ENCODE measurements around the gene HMCN2. TPM values are rescaled to one million over a fixed set of nuclear protein-coding genes. Genes with fewer than 3 reads are reported as not detected.

HMCN2 gene
- total RNA-seq, 1 experiment from 2014 or later, result 5.6 TPM

DNA sequence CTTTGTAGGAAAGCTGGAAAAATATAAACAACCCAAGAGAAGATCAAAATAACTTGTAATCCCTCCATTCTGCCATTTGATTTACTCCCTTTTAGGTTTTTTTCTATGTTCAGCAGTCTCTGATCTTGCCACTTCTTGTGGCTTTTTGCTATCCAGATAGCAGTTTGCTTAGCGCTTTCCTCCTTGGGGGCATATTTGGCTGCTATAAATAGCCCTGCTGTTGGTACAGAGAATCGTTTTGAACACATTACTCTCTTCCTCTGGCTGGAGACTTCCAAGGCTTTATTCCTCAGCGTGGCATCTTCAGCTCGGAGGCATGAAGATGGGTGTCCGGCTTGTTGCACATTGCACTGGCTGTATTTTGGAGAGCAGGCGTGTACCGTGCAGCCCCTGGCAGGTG is 38.6 kb downstream of the HMCN2 start (continued):
- no peak for TF ChIP-seq FOXP1 (CRISPR knock-in tag; IDR thresholded peaks at IDR 0.05; ENCODE audit: borderline replicate concordance)
- TF ChIP-seq, protein P1, sequence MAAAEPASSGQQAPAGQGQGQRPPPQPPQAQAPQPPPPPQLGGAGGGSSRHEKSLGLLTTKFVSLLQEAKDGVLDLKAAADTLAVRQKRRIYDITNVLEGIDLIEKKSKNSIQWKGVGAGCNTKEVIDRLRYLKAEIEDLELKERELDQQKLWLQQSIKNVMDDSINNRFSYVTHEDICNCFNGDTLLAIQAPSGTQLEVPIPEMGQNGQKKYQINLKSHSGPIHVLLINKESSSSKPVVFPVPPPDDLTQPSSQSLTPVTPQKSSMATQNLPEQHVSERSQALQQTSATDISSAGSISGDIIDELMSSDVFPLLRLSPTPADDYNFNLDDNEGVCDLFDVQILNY (CRISPR knock-in tag; IDR thresholded peaks at IDR 0.05), result no peak
- TF ChIP-seq, protein P2, sequence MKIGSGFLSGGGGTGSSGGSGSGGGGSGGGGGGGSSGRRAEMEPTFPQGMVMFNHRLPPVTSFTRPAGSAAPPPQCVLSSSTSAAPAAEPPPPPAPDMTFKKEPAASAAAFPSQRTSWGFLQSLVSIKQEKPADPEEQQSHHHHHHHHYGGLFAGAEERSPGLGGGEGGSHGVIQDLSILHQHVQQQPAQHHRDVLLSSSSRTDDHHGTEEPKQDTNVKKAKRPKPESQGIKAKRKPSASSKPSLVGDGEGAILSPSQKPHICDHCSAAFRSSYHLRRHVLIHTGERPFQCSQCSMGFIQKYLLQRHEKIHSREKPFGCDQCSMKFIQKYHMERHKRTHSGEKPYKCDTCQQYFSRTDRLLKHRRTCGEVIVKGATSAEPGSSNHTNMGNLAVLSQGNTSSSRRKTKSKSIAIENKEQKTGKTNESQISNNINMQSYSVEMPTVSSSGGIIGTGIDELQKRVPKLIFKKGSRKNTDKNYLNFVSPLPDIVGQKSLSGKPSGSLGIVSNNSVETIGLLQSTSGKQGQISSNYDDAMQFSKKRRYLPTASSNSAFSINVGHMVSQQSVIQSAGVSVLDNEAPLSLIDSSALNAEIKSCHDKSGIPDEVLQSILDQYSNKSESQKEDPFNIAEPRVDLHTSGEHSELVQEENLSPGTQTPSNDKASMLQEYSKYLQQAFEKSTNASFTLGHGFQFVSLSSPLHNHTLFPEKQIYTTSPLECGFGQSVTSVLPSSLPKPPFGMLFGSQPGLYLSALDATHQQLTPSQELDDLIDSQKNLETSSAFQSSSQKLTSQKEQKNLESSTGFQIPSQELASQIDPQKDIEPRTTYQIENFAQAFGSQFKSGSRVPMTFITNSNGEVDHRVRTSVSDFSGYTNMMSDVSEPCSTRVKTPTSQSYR (CRISPR knock-in tag; IDR thresholded peaks at IDR 0.05), result no peak
- TF ChIP-seq, protein P3, sequence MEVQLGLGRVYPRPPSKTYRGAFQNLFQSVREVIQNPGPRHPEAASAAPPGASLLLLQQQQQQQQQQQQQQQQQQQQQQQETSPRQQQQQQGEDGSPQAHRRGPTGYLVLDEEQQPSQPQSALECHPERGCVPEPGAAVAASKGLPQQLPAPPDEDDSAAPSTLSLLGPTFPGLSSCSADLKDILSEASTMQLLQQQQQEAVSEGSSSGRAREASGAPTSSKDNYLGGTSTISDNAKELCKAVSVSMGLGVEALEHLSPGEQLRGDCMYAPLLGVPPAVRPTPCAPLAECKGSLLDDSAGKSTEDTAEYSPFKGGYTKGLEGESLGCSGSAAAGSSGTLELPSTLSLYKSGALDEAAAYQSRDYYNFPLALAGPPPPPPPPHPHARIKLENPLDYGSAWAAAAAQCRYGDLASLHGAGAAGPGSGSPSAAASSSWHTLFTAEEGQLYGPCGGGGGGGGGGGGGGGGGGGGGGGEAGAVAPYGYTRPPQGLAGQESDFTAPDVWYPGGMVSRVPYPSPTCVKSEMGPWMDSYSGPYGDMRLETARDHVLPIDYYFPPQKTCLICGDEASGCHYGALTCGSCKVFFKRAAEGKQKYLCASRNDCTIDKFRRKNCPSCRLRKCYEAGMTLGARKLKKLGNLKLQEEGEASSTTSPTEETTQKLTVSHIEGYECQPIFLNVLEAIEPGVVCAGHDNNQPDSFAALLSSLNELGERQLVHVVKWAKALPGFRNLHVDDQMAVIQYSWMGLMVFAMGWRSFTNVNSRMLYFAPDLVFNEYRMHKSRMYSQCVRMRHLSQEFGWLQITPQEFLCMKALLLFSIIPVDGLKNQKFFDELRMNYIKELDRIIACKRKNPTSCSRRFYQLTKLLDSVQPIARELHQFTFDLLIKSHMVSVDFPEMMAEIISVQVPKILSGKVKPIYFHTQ (CRISPR knock-in tag; IDR thresholded peaks at IDR 0.05), result no peak
- no peak for TF ChIP-seq ETV6 (CRISPR knock-in tag; IDR thresholded peaks at IDR 0.05)
- TF ChIP-seq, protein P4, sequence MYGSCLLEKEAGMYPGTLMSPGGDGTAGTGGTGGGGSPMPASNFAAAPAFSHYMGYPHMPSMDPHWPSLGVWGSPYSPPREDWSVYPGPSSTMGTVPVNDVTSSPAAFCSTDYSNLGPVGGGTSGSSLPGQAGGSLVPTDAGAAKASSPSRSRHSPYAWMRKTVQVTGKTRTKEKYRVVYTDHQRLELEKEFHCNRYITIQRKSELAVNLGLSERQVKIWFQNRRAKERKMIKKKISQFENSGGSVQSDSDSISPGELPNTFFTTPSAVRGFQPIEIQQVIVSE (CRISPR knock-in tag; IDR thresholded peaks at IDR 0.05; ENCODE audit: borderline replicate concordance), result no peak

DNA sequence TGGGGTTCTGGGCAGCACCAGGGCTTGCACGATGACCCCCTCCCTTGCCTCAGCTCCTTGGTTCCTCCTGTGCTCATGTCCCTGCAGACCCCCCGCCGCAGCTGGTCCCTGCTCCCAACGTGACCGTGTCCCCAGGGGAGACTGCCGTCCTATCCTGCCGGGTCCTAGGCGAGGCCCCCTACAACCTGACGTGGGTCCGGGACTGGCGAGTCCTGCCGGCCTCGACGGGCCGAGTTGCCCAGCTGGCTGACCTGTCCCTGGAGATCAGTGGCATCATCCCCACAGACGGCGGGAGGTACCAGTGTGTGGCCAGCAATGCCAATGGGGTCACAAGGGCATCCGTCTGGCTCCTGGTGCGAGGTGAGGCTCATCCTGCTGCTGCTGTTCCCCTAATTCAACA is 39.1 kb downstream of the HMCN2 start:
- ChIA-PET CTCF (interaction anchor here (0.5 to 1.5 kb wide), 2 partner anchors 11 to 18 kb away, joined by 3 to 6 read pairs; no protein-coding TSS in a partner anchor), POLR2A (no interaction called here)
- TF ChIP-seq, protein P5, sequence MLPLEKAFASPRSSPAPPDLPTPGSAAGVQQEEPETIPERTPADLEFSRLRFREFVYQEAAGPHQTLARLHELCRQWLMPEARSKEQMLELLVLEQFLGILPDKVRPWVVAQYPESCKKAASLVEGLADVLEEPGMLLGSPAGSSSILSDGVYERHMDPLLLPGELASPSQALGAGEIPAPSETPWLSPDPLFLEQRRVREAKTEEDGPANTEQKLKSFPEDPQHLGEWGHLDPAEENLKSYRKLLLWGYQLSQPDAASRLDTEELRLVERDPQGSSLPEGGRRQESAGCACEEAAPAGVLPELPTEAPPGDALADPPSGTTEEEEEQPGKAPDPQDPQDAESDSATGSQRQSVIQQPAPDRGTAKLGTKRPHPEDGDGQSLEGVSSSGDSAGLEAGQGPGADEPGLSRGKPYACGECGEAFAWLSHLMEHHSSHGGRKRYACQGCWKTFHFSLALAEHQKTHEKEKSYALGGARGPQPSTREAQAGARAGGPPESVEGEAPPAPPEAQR (CRISPR knock-in tag; IDR thresholded peaks at IDR 0.05), result no peak
- TF ChIP-seq, protein P6, sequence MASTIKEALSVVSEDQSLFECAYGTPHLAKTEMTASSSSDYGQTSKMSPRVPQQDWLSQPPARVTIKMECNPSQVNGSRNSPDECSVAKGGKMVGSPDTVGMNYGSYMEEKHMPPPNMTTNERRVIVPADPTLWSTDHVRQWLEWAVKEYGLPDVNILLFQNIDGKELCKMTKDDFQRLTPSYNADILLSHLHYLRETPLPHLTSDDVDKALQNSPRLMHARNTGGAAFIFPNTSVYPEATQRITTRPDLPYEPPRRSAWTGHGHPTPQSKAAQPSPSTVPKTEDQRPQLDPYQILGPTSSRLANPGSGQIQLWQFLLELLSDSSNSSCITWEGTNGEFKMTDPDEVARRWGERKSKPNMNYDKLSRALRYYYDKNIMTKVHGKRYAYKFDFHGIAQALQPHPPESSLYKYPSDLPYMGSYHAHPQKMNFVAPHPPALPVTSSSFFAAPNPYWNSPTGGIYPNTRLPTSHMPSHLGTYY (CRISPR knock-in tag; IDR thresholded peaks at IDR 0.05), result no peak
- no peak for TF ChIP-seq ELF4 (CRISPR knock-in tag; IDR thresholded peaks at IDR 0.05; ENCODE audit: low read depth)
- no peak for TF ChIP-seq FOXP1 (CRISPR knock-in tag; IDR thresholded peaks at IDR 0.05; ENCODE audit: borderline replicate concordance)
- TF ChIP-seq, protein P7, sequence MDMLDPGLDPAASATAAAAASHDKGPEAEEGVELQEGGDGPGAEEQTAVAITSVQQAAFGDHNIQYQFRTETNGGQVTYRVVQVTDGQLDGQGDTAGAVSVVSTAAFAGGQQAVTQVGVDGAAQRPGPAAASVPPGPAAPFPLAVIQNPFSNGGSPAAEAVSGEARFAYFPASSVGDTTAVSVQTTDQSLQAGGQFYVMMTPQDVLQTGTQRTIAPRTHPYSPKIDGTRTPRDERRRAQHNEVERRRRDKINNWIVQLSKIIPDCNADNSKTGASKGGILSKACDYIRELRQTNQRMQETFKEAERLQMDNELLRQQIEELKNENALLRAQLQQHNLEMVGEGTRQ (CRISPR knock-in tag; IDR thresholded peaks at IDR 0.05), result no peak
- TF ChIP-seq, protein P8, sequence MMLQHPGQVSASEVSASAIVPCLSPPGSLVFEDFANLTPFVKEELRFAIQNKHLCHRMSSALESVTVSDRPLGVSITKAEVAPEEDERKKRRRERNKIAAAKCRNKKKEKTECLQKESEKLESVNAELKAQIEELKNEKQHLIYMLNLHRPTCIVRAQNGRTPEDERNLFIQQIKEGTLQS (CRISPR knock-in tag; conservative IDR thresholded peaks at IDR 0.05), result no peak
- TF ChIP-seq, protein P9, sequence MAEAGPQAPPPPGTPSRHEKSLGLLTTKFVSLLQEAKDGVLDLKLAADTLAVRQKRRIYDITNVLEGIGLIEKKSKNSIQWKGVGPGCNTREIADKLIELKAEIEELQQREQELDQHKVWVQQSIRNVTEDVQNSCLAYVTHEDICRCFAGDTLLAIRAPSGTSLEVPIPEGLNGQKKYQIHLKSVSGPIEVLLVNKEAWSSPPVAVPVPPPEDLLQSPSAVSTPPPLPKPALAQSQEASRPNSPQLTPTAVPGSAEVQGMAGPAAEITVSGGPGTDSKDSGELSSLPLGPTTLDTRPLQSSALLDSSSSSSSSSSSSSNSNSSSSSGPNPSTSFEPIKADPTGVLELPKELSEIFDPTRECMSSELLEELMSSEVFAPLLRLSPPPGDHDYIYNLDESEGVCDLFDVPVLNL (CRISPR knock-in tag; IDR thresholded peaks at IDR 0.05; ENCODE audit: borderline replicate concordance, low read depth), result no peak
- no peak for TF ChIP-seq HMGA2 (CRISPR knock-in tag; IDR thresholded peaks at IDR 0.05)
- TF ChIP-seq FOXJ3 (CRISPR knock-in tag; IDR thresholded peaks at IDR 0.05; ENCODE audit: borderline replicate concordance), result no peak
- TF ChIP-seq, protein P2 (CRISPR knock-in tag; IDR thresholded peaks at IDR 0.05), result no peak
- no peak for TF ChIP-seq TCF7 (CRISPR knock-in tag; IDR thresholded peaks at IDR 0.05; ENCODE audit: low read depth)
- no peak for TF ChIP-seq ZNF263 (CRISPR knock-in tag; IDR thresholded peaks at IDR 0.05; ENCODE audit: low read depth)
- H3K9me3 Mint-ChIP-seq, result no peaks in the 10 kb centered on the region
- no peak for ATAC-seq
- no peaks in the 10 kb centered on the region for H3K4me1 Mint-ChIP-seq
- H3K27me3 Mint-ChIP-seq (ENCODE audit: low read depth), result no peaks in the 10 kb centered on the region
- no peak overlapping the region for H3K4me3 Mint-ChIP-seq
- peaks cover 10% of the 10 kb centered on the region for H3K36me3 Mint-ChIP-seq
- no peak overlapping the region for H3K27ac Mint-ChIP-seq
- no peak for DNase-seq (ENCODE audit: low spot score)

Measured in WTC11 (cell line).